Activated effector memory CD4-positive, alpha-beta T cell treated with anti-CD3 and anti-CD28 coated beads, Interleukin-2, amount 50 U/mL, for 16 hours (primary cell): ENCODE data around the gene CLN6.

Source experiments
- DNase-seq: peaks from one replicate; pipeline ENCODE4 v3.0.0-alpha.2; 2020

CLN6 gene

GRCh38 chr15:68229386-68230156 lies at the start of gene CLN6:
Gene CLN6 (minus strand): TSS chr15:68229728. CDS start chr15:68229584, 144 bp downstream.
- peak; percentile 93 for DNase-seq

DNA sequence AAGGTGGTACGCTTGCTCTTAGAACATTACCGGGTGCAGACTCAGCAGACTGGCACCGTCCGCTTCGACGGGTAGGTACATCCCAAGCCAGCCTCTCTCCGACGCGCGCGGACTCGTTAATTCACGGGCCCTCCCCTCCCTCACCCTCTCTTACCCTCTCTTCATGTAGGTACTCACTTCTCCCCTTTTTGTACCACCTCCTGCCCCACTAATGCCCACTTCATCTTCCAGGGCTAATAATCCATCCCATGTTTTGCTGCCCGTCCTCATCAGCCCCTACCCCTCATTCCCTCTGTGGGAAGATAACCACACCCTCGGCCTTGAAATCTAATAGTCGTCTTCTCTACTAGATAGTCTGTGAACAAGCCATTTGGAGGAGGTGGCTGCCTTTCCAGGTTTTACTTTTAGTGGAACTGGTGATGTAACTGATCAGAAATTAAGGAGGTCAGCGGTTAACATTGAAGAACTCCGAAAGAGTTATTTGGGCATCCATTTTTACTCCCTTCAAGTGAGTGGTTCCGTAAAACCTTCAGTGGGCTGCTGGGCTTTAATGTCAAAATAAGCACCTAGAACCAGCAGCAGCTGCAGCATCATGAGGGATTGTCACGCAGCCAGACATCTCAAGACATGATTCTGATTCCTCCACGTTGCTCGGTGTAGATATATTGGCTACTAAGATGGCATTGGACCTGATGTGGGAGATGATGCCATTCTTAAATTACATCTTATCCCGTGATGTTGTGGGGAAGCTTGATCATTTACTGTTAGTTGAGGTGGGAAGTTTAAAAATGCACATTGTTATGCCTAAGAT lies 49.3 kb upstream of the CLN6 start:
- no peak for DNase-seq

GRCh38 chr15:68278345-68278594 lies 48.7 kb upstream of the CLN6 start:
- DNase-seq: no peak

GRCh38 chr15:68277603-68278344 lies 48.2 kb upstream of the CLN6 start, which contains the start of gene FEM1B:
Gene FEM1B (plus strand): TSS chr15:68277745. CDS start chr15:68278418, 673 bp downstream.
- peak; percentile 95 for DNase-seq

DNA sequence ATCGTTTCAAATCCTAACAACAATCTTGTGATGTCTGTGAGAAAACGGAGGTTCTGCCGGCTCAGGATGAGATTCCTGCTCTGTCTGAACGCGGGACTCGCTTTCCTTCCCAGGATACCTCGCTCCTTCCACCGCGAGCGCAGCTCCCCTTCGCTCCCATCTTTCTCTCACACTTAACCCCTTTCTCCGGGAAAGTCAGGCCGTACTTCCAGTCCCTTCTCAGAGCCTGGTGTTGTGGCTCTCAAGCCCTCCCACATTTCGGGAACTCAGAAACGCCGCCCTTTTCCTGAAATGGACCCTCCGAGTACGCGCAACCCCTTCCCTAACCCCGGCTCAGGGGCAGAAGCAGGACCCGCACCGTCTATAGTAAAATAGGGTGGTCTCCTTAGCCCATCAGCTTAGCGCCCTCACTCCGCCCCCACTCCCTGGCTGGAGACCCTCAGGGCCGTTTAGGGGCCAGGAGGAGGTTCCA lies 47.6 kb upstream of the CLN6 start:
- DNase-seq: no peak

DNA sequence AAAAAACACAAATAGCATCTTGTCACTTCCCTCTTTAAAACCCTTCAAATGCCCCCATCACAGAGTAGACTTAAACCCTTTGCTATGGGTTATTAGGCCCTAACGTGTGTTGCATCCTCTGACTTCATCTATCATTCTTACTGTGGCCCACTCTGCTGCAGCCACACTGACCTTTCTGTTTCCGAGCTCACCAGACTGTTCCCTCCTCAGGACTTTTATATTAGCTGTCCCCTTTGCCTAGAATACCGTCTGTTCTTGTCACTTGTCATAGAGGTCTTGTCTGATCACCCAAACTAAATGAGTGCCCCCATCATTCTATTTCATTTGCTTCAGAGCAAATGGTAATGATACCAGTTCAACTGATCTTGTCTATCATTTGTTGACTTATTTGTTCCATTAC lies 47.1 kb upstream of the CLN6 start:
- DNase-seq: no peak

DNA sequence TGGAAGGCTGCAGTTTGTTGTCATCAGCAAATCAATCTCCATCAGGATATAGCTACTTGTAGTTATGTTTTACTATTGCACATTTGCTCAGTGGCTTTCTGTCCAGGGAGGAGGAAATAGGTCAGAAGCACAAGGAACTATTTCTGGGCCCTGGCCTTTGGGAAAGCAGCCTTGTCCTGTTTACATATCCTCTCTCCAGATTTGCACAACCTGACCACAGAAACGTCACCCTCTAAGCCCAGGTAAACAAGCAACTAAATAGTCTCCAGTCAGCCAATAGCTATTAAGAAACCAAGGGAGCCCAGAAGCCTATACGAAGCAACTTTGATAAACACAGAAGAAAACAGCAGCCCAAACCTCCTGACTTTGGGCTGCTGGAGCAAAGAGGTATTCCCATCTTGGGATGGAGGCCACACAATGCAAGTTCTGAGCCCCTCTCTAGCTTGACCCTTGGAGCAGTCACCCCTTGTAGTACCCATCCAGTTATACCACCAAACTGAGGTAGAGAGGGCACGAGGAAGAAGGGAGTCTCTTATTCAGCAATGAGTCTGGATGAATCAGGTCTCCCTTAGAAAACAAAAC lies 45.7 kb upstream of the CLN6 start:
- DNase-seq: no peak

GRCh38 chr15:68274201-68274848 lies 44.8 kb upstream of the CLN6 start:
- DNase-seq: no peak

GRCh38 chr15:68272721-68273271 lies 43.3 kb upstream of the CLN6 start:
- DNase-seq: no peak

GRCh38 chr15:68271854-68272471 lies 42.4 kb upstream of the CLN6 start:
- DNase-seq: no peak

GRCh38 chr15:68268405-68268804 lies 38.9 kb upstream of the CLN6 start:
- no peak for DNase-seq

- DNase-seq: no peak
These were observed 36.1 kb upstream of the CLN6 start for GRCh38 chr15:68265674-68266073.

- DNase-seq: no peak
These were observed 35.6 kb upstream of the CLN6 start for GRCh38 chr15:68265081-68265480.

DNA sequence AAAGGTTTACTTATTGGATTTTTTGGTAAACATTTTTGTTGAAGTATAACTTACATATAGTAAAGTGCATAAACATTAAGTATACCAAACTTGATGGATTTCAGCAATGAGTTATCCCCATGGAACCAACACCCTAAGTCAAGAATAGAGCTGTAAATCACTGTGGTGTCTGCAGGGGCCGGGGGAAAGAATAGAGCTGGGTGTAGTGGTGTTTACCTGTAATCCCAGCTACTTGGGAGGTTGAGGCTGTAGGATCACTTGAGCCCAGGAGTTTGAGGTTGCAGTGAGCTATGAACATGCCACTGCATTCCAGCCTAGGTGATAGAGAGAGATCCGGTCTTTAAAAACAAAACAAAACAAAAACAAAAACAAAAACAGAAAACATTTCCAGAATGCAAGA lies 34.8 kb upstream of the CLN6 start:
- DNase-seq: no peak

GRCh38 chr15:68262514-68263356 lies 33.2 kb upstream of the CLN6 start:
- no peak for DNase-seq

DNA sequence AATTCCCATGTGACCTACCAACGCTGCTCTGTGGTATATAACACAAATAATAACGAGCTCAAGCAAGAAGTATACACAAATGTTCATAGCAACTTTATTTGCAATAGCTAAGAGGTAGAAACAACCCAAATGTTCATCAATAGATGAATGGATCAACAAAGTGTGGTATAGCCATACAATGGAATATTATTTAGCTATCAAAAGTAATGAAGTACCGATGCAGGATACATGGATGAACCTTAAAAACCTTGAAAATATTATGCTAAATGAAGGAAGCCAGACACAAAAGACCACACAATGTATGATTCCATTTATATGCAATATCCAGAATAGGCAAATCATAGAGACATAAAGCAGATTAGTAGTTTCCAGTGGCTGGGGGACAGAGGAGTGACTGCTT lies 32.5 kb upstream of the CLN6 start:
- DNase-seq: no peak

- DNase-seq: no peak
These were observed 31.7 kb upstream of the CLN6 start for GRCh38 chr15:68261241-68261640.

- DNase-seq: no peak
These were observed 30.4 kb upstream of the CLN6 start for GRCh38 chr15:68259883-68260282.

GRCh38 chr15:68258692-68259091 lies 29.2 kb upstream of the CLN6 start:
- DNase-seq: no peak

- DNase-seq: peak; percentile 83
These were observed 27.3 kb upstream of the CLN6 start for GRCh38 chr15:68256675-68257450.
